Measurements from ENCODE around the gene LINGO3. TPM values are rescaled to one million over a fixed set of nuclear protein-coding genes. Genes with fewer than 3 reads are reported as not detected.

Gene LINGO3
- total and polyA plus RNA-seq, 2 of the 4 experiments (the other 2 are of a cell fraction) = not detected

DNA sequence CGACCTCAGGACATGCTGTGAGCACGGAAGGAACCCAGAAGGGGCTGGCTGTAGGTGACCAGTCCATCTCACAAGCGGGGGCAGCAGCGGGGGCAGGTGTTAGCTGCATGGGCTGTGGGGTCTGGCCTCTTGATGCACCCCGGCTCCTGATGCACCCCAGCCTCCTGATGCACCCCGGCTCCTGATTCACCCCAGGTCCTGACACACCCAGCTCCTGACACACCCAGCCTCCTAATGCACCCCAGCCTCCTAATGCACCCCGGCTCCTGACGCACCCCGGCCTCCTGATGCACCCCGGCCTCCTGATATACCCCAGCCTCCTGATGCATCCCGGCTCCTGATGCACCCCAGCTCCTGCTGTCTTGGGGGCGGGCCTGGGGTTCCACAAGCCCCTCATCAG is 13.0 kb upstream of the LINGO3 start:
- ATAC-seq (ENCODE audit: low read depth) = no peak
- CTCF ChIA-PET = no interaction called here

More for the DNA sequence above, 13.0 kb upstream of the LINGO3 start:
- no peak overlapping the region for H4K5ac ChIP-seq (ENCODE audit: low read depth, low read length)
- intact Hi-C loops (cut with micrococcal nuclease) = no loop called here
- no peak overlapping the region for H2BK20ac ChIP-seq (ENCODE audit: low read depth, low read length)
- no peak overlapping the region for H3K4me2 ChIP-seq (ENCODE audit: low read depth, low read length)
- no peak for TF ChIP-seq CEBPB (IDR thresholded peaks at IDR 0.05; ENCODE audit: low read depth, low read length)
- no peak for TF ChIP-seq BHLHE40 (IDR thresholded peaks at IDR 0.05; ENCODE audit: low read depth, low read length)
- no peak for TF ChIP-seq RFX5 (IDR thresholded peaks at IDR 0.05; ENCODE audit: low read depth, low read length)
- no peak for TF ChIP-seq SMC3 (IDR thresholded peaks at IDR 0.05; ENCODE audit: low read depth, low read length)
- no peak for TF ChIP-seq CHD1 (IDR thresholded peaks at IDR 0.05; ENCODE audit: low read depth, low read length)
- TF ChIP-seq MAFK (IDR thresholded peaks at IDR 0.05; ENCODE audit: low read depth, low read length) = no peak
- no peak for TF ChIP-seq RAD21 (IDR thresholded peaks at IDR 0.05; ENCODE audit: low read length)
- no peak for TF ChIP-seq POLR2A (IDR thresholded peaks at IDR 0.05; ENCODE audit: low read depth, low read length)
- no peak for TF ChIP-seq RCOR1 (IDR thresholded peaks at IDR 0.05; ENCODE audit: insufficient replicate concordance, low read length)
- TF ChIP-seq MXI1 (IDR thresholded peaks at IDR 0.05; ENCODE audit: borderline replicate concordance, low read depth, low read length) = no peak
- TF ChIP-seq, protein P1, sequence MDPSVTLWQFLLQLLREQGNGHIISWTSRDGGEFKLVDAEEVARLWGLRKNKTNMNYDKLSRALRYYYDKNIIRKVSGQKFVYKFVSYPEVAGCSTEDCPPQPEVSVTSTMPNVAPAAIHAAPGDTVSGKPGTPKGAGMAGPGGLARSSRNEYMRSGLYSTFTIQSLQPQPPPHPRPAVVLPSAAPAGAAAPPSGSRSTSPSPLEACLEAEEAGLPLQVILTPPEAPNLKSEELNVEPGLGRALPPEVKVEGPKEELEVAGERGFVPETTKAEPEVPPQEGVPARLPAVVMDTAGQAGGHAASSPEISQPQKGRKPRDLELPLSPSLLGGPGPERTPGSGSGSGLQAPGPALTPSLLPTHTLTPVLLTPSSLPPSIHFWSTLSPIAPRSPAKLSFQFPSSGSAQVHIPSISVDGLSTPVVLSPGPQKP (IDR thresholded peaks at IDR 0.05; ENCODE audit: borderline replicate concordance, low read depth, low read length) = no peak
- TF ChIP-seq MAZ (IDR thresholded peaks at IDR 0.05; ENCODE audit: borderline replicate concordance, low read depth, low read length) = no peak
- TF ChIP-seq, protein P2, sequence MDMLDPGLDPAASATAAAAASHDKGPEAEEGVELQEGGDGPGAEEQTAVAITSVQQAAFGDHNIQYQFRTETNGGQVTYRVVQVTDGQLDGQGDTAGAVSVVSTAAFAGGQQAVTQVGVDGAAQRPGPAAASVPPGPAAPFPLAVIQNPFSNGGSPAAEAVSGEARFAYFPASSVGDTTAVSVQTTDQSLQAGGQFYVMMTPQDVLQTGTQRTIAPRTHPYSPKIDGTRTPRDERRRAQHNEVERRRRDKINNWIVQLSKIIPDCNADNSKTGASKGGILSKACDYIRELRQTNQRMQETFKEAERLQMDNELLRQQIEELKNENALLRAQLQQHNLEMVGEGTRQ (IDR thresholded peaks at IDR 0.05; ENCODE audit: low read depth, low read length) = no peak
- no peak for TF ChIP-seq FOS (IDR thresholded peaks at IDR 0.05; ENCODE audit: low read depth, low read length)
- no peak for TF ChIP-seq NFE2L2 (IDR thresholded peaks at IDR 0.05; ENCODE audit: low read depth, low read length)
- TF ChIP-seq, protein P3, sequence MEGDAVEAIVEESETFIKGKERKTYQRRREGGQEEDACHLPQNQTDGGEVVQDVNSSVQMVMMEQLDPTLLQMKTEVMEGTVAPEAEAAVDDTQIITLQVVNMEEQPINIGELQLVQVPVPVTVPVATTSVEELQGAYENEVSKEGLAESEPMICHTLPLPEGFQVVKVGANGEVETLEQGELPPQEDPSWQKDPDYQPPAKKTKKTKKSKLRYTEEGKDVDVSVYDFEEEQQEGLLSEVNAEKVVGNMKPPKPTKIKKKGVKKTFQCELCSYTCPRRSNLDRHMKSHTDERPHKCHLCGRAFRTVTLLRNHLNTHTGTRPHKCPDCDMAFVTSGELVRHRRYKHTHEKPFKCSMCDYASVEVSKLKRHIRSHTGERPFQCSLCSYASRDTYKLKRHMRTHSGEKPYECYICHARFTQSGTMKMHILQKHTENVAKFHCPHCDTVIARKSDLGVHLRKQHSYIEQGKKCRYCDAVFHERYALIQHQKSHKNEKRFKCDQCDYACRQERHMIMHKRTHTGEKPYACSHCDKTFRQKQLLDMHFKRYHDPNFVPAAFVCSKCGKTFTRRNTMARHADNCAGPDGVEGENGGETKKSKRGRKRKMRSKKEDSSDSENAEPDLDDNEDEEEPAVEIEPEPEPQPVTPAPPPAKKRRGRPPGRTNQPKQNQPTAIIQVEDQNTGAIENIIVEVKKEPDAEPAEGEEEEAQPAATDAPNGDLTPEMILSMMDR (conservative IDR thresholded peaks at IDR 0.05; ENCODE audit: low read depth, low read length) = no peak
- peaks cover 36% of the 10 kb centered on the region for H3K36me3 ChIP-seq (ENCODE audit: control insufficient read depth, insufficient read depth, low read length)
- H4K8ac ChIP-seq (ENCODE audit: low read depth in 2 of 2, low read length in 2 of 2) = no peak overlapping the region
- H3K56ac ChIP-seq (ENCODE audit: extremely low read depth, insufficient read depth, low read length) = no peak overlapping the region
- no peak overlapping the region for H2BK120ac ChIP-seq (ENCODE audit: low read depth, low read length)
- no peak overlapping the region for H2AK5ac ChIP-seq (ENCODE audit: low read depth, low read length)
- no peak overlapping the region for H3K18ac ChIP-seq (ENCODE audit: low read depth, low read length)
- no peak overlapping the region for H2BK5ac ChIP-seq (ENCODE audit: low read depth, low read length, poor library complexity, severe bottlenecking)
- WGBS, 2 experiments (ENCODE audit: extremely low coverage in 2 of 2, insufficient read length in 1 of 2) = 91% methylated on average over 7 of the region's 12 CpGs; no CpG with 5 or more reads in 1 of the 2 experiments
- H3K79me1 ChIP-seq (ENCODE audit: low read depth in 1 of 2, low read length in 2 of 2) = peaks cover 8 to 17% of the 10 kb centered on the region in 2 experiments; a peak in 3 of 4 replicates
- H4K20me1 ChIP-seq (ENCODE audit: insufficient read depth, low read length) = peaks cover 10% of the 10 kb centered on the region
- H3K9me1 ChIP-seq (ENCODE audit: insufficient read depth, low read length) = no peaks in the 10 kb centered on the region
- no peak overlapping the region for H3K14ac ChIP-seq (replicated peaks; ENCODE audit: low read depth, low read length)
- no peak overlapping the region for H2AFZ ChIP-seq (replicated peaks; ENCODE audit: low read length, poor library complexity)
- H3K27me3 ChIP-seq (ENCODE audit: control insufficient read depth, insufficient read depth, low read length) = no peaks in the 10 kb centered on the region
- no TSS peak for BruUV-seq (replicated peaks)
- H2BK15ac ChIP-seq (ENCODE audit: low read depth, low read length) = no peak overlapping the region
- peak overlapping the region; percentile 52 for H2AK9ac ChIP-seq (replicated peaks; ENCODE audit: low read depth, low read length, poor library complexity)
- no peak overlapping the region for H3K9ac ChIP-seq (ENCODE audit: low read depth, low read length)
- no peak overlapping the region for H3K4me3 ChIP-seq (ENCODE audit: insufficient read depth, low read depth, low read length)
- DNase-seq = no peak
- H4K91ac ChIP-seq (ENCODE audit: insufficient read depth, low read depth, low read length) = no peak overlapping the region
- H3K4ac ChIP-seq (ENCODE audit: low read depth, low read length) = no peak overlapping the region
- no peak overlapping the region for H3K23ac ChIP-seq (ENCODE audit: low read depth, low read length)
- dilution Hi-C loops (cut with HindIII; ENCODE audit: low sequenced_read_pairs, unreplicated experiment) = no loop called here
- POLR2A ChIA-PET (ENCODE audit: unreplicated experiment) = no interaction called here
- H3K27ac ChIP-seq (ENCODE audit: insufficient read depth, low read length) = no peak overlapping the region
- no peaks in the 10 kb centered on the region for H3K4me1 ChIP-seq (ENCODE audit: control insufficient read depth, insufficient read depth, low read length)
- in situ Hi-C loops (cut with MboI; ENCODE audit: low sequenced_read_pairs) = no loop called here
- no peaks in the 10 kb centered on the region for H3K9me3 ChIP-seq (ENCODE audit: control insufficient read depth, insufficient read depth, low read length)
